Liver (tissue), 9 donors: ENCODE data around the gene GLT1D1. TPM values are rescaled to one million over a fixed set of nuclear protein-coding genes. Genes with fewer than 3 reads are reported as not detected.

ENCODE experiments used
- DNase-seq: peaks from one replicate; pipeline ENCODE4 v3.0.0-alpha.2; 2017; ENCODE audit warnings: low spot score
- H3K27ac ChIP-seq, 2 donors: one replicate each; pipeline ENCODE4 v1.7.0; 2013; ENCODE audit warnings: inconsistent platforms in 2 of 2, low read length in 2 of 2, control low read depth in 1 of 2, low read depth in 1 of 2, mild to moderate bottlenecking in 1 of 2
- H3K27me3 ChIP-seq, 4 donors: one replicate each; pipeline versions ENCODE4 v1.6.1 to v1.7.0; 2013; ENCODE audit warnings: low read length in 3 of 4, inconsistent platforms in 1 of 4, mild to moderate bottlenecking in 1 of 4, moderate library complexity in 1 of 4; ENCODE audit not compliant: control insufficient read depth in 4 of 4, insufficient read depth in 4 of 4
- H3K36me3 ChIP-seq, 4 donors: one replicate each; pipeline versions ENCODE4 v1.6.1 to v1.7.0; 2013; ENCODE audit warnings: low read length in 3 of 4, mild to moderate bottlenecking in 3 of 4, low read depth in 1 of 4, moderate library complexity in 1 of 4; ENCODE audit not compliant: control insufficient read depth in 4 of 4, insufficient read depth in 3 of 4
- H3K4me1 ChIP-seq, 4 donors: one replicate each; pipeline versions ENCODE4 v1.6.1 to v1.7.0; 2013; ENCODE audit warnings: low read length in 3 of 4, mild to moderate bottlenecking in 3 of 4, moderate library complexity in 1 of 4; ENCODE audit not compliant: control insufficient read depth in 4 of 4, insufficient read depth in 4 of 4
- H3K4me3 ChIP-seq, 3 donors: one replicate each; pipeline versions ENCODE4 v1.6.1 to v1.7.0; 2013; ENCODE audit warnings: low read length in 3 of 3, control low read depth in 1 of 3, low read depth in 1 of 3, mild to moderate bottlenecking in 1 of 3
- H3K9ac ChIP-seq, 2 donors: one replicate each; pipeline ENCODE4 v1.7.0; 2013; ENCODE audit warnings: low read length in 2 of 2, mild to moderate bottlenecking in 2 of 2, moderate library complexity in 2 of 2, control low read depth in 1 of 2, low read depth in 1 of 2
- H3K9me3 ChIP-seq, 4 donors: one replicate each; pipeline versions ENCODE4 v1.6.1 to v1.7.0; 2013; ENCODE audit warnings: low read length in 3 of 4; ENCODE audit not compliant: control insufficient read depth in 4 of 4
- ATF3 ChIP-seq: IDR thresholded peaks from 2 replicates; pipeline ENCODE4 v1.6.1; 2016; ENCODE audit warnings: antibody characterized with exemption
- EGR1 ChIP-seq, 2 donors: IDR thresholded peaks; 2 replicates each; pipeline ENCODE4 v1.6.1; 2016 to 2018; ENCODE audit warnings: antibody characterized with exemption in 2 of 2, low read depth in 2 of 2
- FOXA1 ChIP-seq: IDR thresholded peaks from 2 replicates; pipeline ENCODE4 v1.6.1; 2016; ENCODE audit warnings: antibody characterized with exemption
- FOXA2 ChIP-seq: IDR thresholded peaks from 2 replicates; pipeline ENCODE4 v1.6.1; 2016; ENCODE audit warnings: antibody characterized with exemption
- GABPA ChIP-seq, 2 donors: IDR thresholded peaks in 1 of 2; conservative IDR thresholded peaks in 1 of 2; 2 replicates each; pipeline ENCODE4 v1.6.1; 2016; ENCODE audit warnings: antibody characterized with exemption in 2 of 2, mild to moderate bottlenecking in 1 of 2, moderate library complexity in 1 of 2
- HNF4A ChIP-seq, 2 donors: conservative IDR thresholded peaks; 2 replicates each; pipeline ENCODE4 v1.6.1; 2016; ENCODE audit warnings: antibody characterized with exemption in 2 of 2, mild to moderate bottlenecking in 2 of 2
- HNF4G ChIP-seq: IDR thresholded peaks from 2 replicates; pipeline ENCODE4 v1.6.1; 2016; ENCODE audit warnings: antibody characterized with exemption
- JUND ChIP-seq, 2 donors: IDR thresholded peaks; 2 replicates each; pipeline ENCODE4 v1.6.1; 2016; ENCODE audit warnings: antibody characterized with exemption in 2 of 2
- MAX ChIP-seq: IDR thresholded peaks from 2 replicates; pipeline ENCODE4 v1.6.1; 2016; ENCODE audit warnings: antibody characterized with exemption
- NR2F2 ChIP-seq: IDR thresholded peaks from 2 replicates; pipeline ENCODE4 v1.6.1; 2016; ENCODE audit warnings: antibody characterized with exemption
- REST ChIP-seq: IDR thresholded peaks from 2 replicates; pipeline ENCODE4 v1.6.1; 2016; ENCODE audit warnings: antibody characterized with exemption, mild to moderate bottlenecking
- RXRA ChIP-seq, 2 donors: IDR thresholded peaks; 2 replicates each; pipeline ENCODE4 v1.6.1; 2017 to 2018; ENCODE audit warnings: antibody characterized with exemption in 2 of 2, mild to moderate bottlenecking in 1 of 2
- SP1 ChIP-seq: IDR thresholded peaks from 2 replicates; pipeline ENCODE4 v1.6.1; 2018; ENCODE audit warnings: antibody characterized with exemption, mild to moderate bottlenecking
- TAF1 ChIP-seq: conservative IDR thresholded peaks from 2 replicates; pipeline ENCODE4 v1.6.1; 2016; ENCODE audit warnings: antibody characterized with exemption, mild to moderate bottlenecking
- YY1 ChIP-seq: IDR thresholded peaks from 2 replicates; pipeline ENCODE4 v1.6.1; 2016; ENCODE audit warnings: antibody characterized with exemption, mild to moderate bottlenecking
- ZBTB33 ChIP-seq: IDR thresholded peaks from 2 replicates; pipeline ENCODE4 v1.6.1; 2016; ENCODE audit warnings: antibody characterized with exemption
- WGBS: extraction: QIAGEN DNeasy Blood & Tissue Kit; methylation state at CpG from one replicate; pipeline ENCODE4 v1.1.7; 2013; 5-methylcytosine and 5-hydroxymethylcytosine counted together
- polyA plus RNA-seq, 2 donors: library from polyadenylated mRNA; stranded (reverse) in 1 of 2; unstranded in 1 of 2; fragments of 200-250 nt in 1 of 2; fragments of >200 nt in 1 of 2; fragmentation: Nextera tagmentation in 1 of 2; extraction: Ambion mirVana in 1 of 2; gene quantifications; one replicate each; pipeline versions ENCODE4 v1.2.1 to v1.2.3, GENCODE V29; 2013 to 2015
- total RNA-seq, 2 donors: library from RNA; depleted of rRNA; stranded (reverse); fragments of >200 nt; gene quantifications; one replicate each; pipeline ENCODE4 v1.2.3, GENCODE V29; 2014
- TF ChIP-seq, protein P1 (sequence below): fragments of 150-350 bp; IDR thresholded peaks from 2 replicates; pipeline ENCODE4 v1.5.1; 2017; ENCODE audit warnings: improper control_type of control experiment, low read depth, low read length; ENCODE audit not compliant: missing input control
- donor health status: healthy.
- donor health status: healthy.
- donor health status: healthy.
- donor health status: healthy.
- donor health status: healthy.

Gene GLT1D1
- total and polyA plus RNA-seq, 4 donors: 10.4 to 17.7 (median 13.9) TPM

DNA sequence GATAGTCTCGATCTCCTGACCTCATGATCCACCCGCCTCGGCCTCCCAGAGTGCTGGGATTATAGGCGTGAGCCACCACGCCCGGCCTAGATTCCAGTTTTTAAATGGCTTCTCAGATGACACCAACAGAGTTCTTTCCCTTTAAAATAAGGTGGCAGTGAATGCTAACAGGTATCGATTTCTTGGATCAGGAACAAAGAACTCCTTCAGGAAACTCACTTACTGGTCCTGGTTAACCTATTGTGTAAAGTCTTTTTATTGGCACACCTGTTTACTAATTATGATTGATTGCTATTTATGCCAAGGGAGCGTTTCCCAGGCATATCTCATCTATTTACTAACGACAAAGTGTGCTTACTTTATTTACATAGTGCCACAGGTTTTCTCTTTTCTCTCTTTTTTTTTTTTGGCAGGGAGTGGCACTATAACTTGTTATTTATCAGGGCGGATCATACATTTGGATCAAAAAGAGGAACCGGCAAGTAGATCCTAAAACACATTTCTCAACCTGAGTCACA lies 89.7 kb downstream of the GLT1D1 start:
- no peak overlapping the region for H3K9ac ChIP-seq
- no peaks in the 10 kb centered on the region for H3K9me3 ChIP-seq
- peaks cover 0 to 12% (median 2%) of the 10 kb centered on the region in 4 donors for H3K36me3 ChIP-seq
- H3K27ac ChIP-seq: peak overlapping the region; percentile 13 to 31
- 57% methylated on average over 11 of the region's 11 CpGs for WGBS
- no peaks in the 10 kb centered on the region for H3K27me3 ChIP-seq
- H3K4me1 ChIP-seq: peaks cover 0 to 11% (median 1%) of the 10 kb centered on the region in 4 donors
- TF ChIP-seq HNF4A (conservative IDR thresholded peaks at IDR 0.05): no peak
- TF ChIP-seq EGR1 (IDR thresholded peaks at IDR 0.05; ENCODE audit: low read depth in 2 of 2): no peak
- TF ChIP-seq SP1: no peak
- TF ChIP-seq HNF4G: no peak
- TF ChIP-seq YY1: no peak
- TF ChIP-seq ATF3: no peak
- no peak for TF ChIP-seq MAX
- peak in 1 of 2 donors; percentile 10 for TF ChIP-seq RXRA (IDR thresholded peaks at IDR 0.05)
- no peak for TF ChIP-seq GABPA (IDR thresholded peaks at IDR 0.05 in 1 of 2, conservative IDR thresholded peaks at IDR 0.05 in 1 of 2)
- TF ChIP-seq ZBTB33: no peak
- TF ChIP-seq TAF1: no peak
- TF ChIP-seq JUND (IDR thresholded peaks at IDR 0.05): no peak
- peak; percentile 31 for TF ChIP-seq FOXA2
- TF ChIP-seq, protein P1, sequence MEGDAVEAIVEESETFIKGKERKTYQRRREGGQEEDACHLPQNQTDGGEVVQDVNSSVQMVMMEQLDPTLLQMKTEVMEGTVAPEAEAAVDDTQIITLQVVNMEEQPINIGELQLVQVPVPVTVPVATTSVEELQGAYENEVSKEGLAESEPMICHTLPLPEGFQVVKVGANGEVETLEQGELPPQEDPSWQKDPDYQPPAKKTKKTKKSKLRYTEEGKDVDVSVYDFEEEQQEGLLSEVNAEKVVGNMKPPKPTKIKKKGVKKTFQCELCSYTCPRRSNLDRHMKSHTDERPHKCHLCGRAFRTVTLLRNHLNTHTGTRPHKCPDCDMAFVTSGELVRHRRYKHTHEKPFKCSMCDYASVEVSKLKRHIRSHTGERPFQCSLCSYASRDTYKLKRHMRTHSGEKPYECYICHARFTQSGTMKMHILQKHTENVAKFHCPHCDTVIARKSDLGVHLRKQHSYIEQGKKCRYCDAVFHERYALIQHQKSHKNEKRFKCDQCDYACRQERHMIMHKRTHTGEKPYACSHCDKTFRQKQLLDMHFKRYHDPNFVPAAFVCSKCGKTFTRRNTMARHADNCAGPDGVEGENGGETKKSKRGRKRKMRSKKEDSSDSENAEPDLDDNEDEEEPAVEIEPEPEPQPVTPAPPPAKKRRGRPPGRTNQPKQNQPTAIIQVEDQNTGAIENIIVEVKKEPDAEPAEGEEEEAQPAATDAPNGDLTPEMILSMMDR: no peak
- TF ChIP-seq REST: no peak
- H3K4me3 ChIP-seq: no peak overlapping the region
- DNase-seq: no peak

GRCh38 chr12:128944956-128945355 lies 91.7 kb downstream of the GLT1D1 start:
- no peaks in the 10 kb centered on the region for H3K27me3 ChIP-seq
- TF ChIP-seq YY1 (no peak), NR2F2 (no peak), FOXA1 (no peak), ATF3 (no peak), RXRA (IDR thresholded peaks at IDR 0.05) (no peak), HNF4G (no peak), EGR1 (IDR thresholded peaks at IDR 0.05; ENCODE audit: low read depth in 2 of 2) (no peak), HNF4A (conservative IDR thresholded peaks at IDR 0.05) (no peak), FOXA2 (no peak), JUND (IDR thresholded peaks at IDR 0.05) (no peak), GABPA (IDR thresholded peaks at IDR 0.05 in 1 of 2, conservative IDR thresholded peaks at IDR 0.05 in 1 of 2) (no peak), ZBTB33 (no peak)
- TF ChIP-seq, protein P1: no peak
- H3K36me3 ChIP-seq: peaks cover 0 to 25% (median 9%) of the 10 kb centered on the region in 4 donors
- H3K4me1 ChIP-seq: peaks cover 0 to 5% (median 1%) of the 10 kb centered on the region in 4 donors
- 94% methylated on average over 27 of the region's 27 CpGs for WGBS
- no peak overlapping the region for H3K27ac ChIP-seq
- DNase-seq: no peak
- H3K9ac ChIP-seq: no peak overlapping the region
- H3K4me3 ChIP-seq: no peak overlapping the region
- H3K9me3 ChIP-seq: no peaks in the 10 kb centered on the region
